ENCODE data around the gene MAGEB1.

MAGEB1 gene

DNA sequence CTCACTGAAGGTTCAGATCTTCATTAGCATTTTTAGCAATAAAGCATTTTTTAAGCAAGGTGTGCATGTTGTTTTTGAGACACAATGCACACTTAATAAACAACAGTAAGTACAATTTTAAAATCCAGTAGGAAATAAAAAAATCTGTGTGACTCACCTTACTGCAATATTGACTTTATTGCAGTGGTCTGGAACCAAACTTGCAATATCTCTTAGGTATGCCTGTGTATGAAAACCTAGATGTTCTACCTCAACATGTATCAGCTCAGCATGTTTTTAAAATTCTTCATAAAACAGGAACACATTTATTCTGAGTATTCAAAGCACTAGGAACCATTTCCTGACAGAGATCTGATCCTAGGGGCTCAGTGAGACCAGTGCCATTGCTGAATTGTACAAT lies 35.6 kb downstream of the MAGEB1 start:
- TF ChIP-seq, protein P1, sequence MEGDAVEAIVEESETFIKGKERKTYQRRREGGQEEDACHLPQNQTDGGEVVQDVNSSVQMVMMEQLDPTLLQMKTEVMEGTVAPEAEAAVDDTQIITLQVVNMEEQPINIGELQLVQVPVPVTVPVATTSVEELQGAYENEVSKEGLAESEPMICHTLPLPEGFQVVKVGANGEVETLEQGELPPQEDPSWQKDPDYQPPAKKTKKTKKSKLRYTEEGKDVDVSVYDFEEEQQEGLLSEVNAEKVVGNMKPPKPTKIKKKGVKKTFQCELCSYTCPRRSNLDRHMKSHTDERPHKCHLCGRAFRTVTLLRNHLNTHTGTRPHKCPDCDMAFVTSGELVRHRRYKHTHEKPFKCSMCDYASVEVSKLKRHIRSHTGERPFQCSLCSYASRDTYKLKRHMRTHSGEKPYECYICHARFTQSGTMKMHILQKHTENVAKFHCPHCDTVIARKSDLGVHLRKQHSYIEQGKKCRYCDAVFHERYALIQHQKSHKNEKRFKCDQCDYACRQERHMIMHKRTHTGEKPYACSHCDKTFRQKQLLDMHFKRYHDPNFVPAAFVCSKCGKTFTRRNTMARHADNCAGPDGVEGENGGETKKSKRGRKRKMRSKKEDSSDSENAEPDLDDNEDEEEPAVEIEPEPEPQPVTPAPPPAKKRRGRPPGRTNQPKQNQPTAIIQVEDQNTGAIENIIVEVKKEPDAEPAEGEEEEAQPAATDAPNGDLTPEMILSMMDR (IDR thresholded peaks at IDR 0.05; ENCODE audit: borderline replicate concordance, control extremely low read depth, extremely low read depth, insufficient read depth, missing control alignments), result no peak
- in situ Hi-C loops (cut with MboI; ENCODE audit: low sequenced_read_pairs, unreplicated experiment), result loop anchor here (10.0 kb wide), 1 partner anchor 212 kb away; no protein-coding TSS in a partner anchor
- no peak for DNase-seq (ENCODE audit: low spot score)

DNA sequence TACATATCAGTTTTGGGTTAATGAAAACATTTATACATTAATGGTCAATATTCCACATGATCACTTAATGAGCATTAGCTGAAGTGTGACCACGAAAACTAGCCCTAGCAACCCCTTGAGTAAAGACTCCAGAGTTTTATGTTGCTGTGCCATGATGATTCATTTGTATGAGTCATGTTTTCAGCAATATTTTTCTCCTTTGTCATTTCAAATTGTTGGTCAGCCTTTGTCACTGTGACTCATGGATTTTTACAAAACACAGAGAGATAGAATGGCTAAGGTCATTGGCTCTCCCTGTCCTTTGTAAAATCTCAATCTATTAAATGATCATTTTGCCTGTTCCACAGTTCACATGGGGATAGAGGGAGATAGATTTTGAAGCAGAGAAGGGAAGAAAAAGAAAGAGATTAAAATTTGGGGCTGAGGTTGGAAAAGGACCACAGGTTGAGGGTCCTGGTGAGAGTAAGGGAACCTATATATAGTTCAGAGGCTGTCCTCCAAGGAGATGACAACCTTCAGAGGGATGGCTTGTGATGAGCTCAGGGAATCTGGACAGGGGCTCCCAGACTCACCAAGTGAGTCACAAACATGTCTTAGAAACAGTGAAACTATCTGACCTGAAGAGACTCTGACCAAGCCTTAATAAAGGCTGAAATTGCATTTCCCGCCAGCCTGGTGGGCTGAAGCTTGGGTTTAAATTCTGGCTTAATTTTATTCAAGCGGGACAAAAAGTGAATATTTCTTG lies 36.7 kb downstream of the MAGEB1 start:
- DNase-seq (ENCODE audit: low spot score), result no peak

DNA sequence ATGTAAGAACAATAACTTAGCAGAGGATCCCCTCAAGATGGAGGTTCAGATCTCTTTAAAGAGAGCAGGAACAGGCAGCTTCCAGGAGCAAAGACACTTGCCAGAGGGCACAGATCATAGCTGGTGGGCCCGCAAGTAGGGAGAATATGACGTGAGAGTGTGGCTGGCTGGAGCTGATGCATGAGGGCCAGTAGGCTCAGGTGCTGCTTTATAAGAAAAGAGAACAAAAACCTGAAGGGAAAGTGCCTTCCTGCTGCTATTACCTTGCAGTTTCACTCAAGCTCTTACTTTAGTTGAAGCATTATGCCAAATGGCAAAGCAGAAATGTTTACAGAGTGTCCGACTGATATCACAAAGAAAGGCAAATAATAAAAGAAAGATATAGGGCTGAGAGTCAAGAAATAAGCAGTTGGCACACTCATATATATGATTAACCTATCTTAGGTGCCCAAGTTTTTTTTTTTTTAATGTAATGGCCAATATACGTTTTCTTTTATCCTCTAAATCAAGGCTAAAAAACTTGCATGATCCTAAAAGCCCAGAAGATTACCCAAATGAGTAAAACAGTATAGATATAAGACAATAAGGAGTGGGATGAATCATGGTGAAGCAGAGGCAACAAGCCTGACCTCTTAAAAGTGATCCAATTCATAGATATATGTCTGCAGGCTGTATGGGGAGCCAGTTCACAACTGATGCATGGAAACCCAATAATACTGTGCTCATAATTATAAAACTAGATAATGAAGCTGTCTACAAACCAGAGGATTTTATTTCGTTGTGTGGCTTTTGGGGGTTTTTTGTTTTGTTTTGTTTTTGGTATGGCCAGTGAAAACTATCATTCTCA lies 49.7 kb downstream of the MAGEB1 start:
- TF ChIP-seq, protein P1 (IDR thresholded peaks at IDR 0.05; ENCODE audit: borderline replicate concordance, control extremely low read depth, extremely low read depth, insufficient read depth, missing control alignments), result no peak
- in situ Hi-C loops (cut with MboI; ENCODE audit: low sequenced_read_pairs, unreplicated experiment), result no loop called here
- DNase-seq (ENCODE audit: low spot score), result no peak

More for the DNA sequence above, 36.7 kb downstream of the MAGEB1 start:
- TF ChIP-seq, protein P1 (IDR thresholded peaks at IDR 0.05; ENCODE audit: borderline replicate concordance, control extremely low read depth, extremely low read depth, insufficient read depth, missing control alignments), result no peak
- in situ Hi-C loops (cut with MboI; ENCODE audit: low sequenced_read_pairs, unreplicated experiment), result loop anchor here (10.0 kb wide), 1 partner anchor 211 kb away; no protein-coding TSS in a partner anchor

DNA sequence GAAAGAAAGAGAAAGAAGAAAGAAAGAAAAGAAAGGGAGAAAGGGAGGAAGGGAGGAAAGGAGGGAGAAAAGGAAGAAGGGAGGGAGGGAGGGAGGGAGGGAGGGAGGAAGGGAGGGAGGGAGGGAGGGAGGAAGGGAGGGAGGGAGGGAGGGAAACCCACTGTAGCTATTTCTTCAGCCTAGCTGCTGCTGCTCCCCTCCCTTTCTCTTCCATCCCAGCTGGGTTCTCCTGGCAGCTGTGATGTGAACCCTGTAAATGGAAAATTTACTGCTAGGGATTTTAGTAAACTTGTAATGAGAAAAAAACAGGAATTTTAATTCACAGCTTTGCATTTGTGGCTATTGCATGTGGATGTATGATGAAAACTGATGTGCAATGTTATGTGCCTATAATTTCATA lies 54.3 kb downstream of the MAGEB1 start:
- TF ChIP-seq, protein P1 (IDR thresholded peaks at IDR 0.05; ENCODE audit: borderline replicate concordance, control extremely low read depth, extremely low read depth, insufficient read depth, missing control alignments), result no peak
- in situ Hi-C loops (cut with MboI; ENCODE audit: low sequenced_read_pairs, unreplicated experiment), result no loop called here
- no peak for DNase-seq (ENCODE audit: low spot score)
